IMR-90 (cell line): ENCODE data around the gene ITGB4. TPM values are rescaled to one million over a fixed set of nuclear protein-coding genes. Genes with fewer than 3 reads are reported as not detected.

Source experiments
- ATAC-seq: fragments of 200-7000 bp; cut with Tn5 transposase; 2 replicates; pipeline ENCODE4 v1.9.1; 2020; ENCODE audit warnings: low read depth, mild to moderate bottlenecking, moderate library complexity
- BruUV-seq: library from RNA; stranded (reverse); fragments of 400-500 nt; replicated peaks from 2 replicates; lab custom pipeline; 2021; lab: Mats Ljungman, UMichigan
- CTCF ChIA-PET: fragments of 300-600 bp; formaldehyde crosslinking; extraction: SDS; loops from one replicate; lab custom pipeline; 2021; ENCODE audit warnings: antibody characterized with exemption; lab: Yijun Ruan, JAX
- POLR2A ChIA-PET: fragments of 300-600 bp; sonication (Branson Sonifier 250); formaldehyde crosslinking; loops from one replicate; lab custom pipeline; 2022; ENCODE audit warnings: antibody characterized with exemption; ENCODE audit not compliant: unreplicated experiment; lab: Charles Lee
- DNase-seq: peaks from one replicate; pipeline ENCODE4 v3.0.0; 2013
- H2AFZ ChIP-seq: replicated peaks from 2 replicates; pipeline ENCODE3; 2013; ENCODE audit warnings: low read length, mild to moderate bottlenecking; ENCODE audit not compliant: poor library complexity
- H2AK5ac ChIP-seq: 2 replicates; pipeline ENCODE4 v1.6.1; 2013; ENCODE audit warnings: low read depth, low read length, inconsistent platforms
- H2AK9ac ChIP-seq: replicated peaks from 2 replicates; pipeline ENCODE3; 2013; ENCODE audit warnings: mild to moderate bottlenecking, low read depth, low read length, moderate library complexity; ENCODE audit not compliant: poor library complexity
- H2BK120ac ChIP-seq: 2 replicates; pipeline ENCODE4 v1.6.1; 2013; ENCODE audit warnings: low read depth, low read length, inconsistent platforms
- H2BK15ac ChIP-seq: 3 replicates; pipeline ENCODE4 v1.6.1; 2013; ENCODE audit warnings: low read depth, low read length, inconsistent platforms
- H2BK20ac ChIP-seq: 2 replicates; pipeline ENCODE4 v1.6.1; 2013; ENCODE audit warnings: low read depth, mild to moderate bottlenecking, inconsistent platforms, low read length, moderate library complexity
- H2BK5ac ChIP-seq: 2 replicates; pipeline ENCODE4 v1.6.1; 2013; ENCODE audit warnings: mild to moderate bottlenecking, low read depth, low read length, inconsistent platforms; ENCODE audit not compliant: poor library complexity, severe bottlenecking
- H3K14ac ChIP-seq: replicated peaks from 2 replicates; pipeline ENCODE4 v1.6.1; 2013; ENCODE audit warnings: low read depth, low read length, inconsistent platforms
- H3K18ac ChIP-seq: 2 replicates; pipeline ENCODE4 v1.6.1; 2013; ENCODE audit warnings: low read depth, low read length, control low read depth
- H3K23ac ChIP-seq: 2 replicates; pipeline ENCODE4 v1.6.1; 2013; ENCODE audit warnings: low read depth, low read length, inconsistent platforms
- H3K27ac ChIP-seq: 2 replicates; pipeline ENCODE4 v1.5.1; 2013; ENCODE audit warnings: mild to moderate bottlenecking, control low read depth, low read length; ENCODE audit not compliant: insufficient read depth
- H3K27me3 ChIP-seq: 2 replicates; pipeline ENCODE4 v1.6.1; 2013; ENCODE audit warnings: low read length; ENCODE audit not compliant: control insufficient read depth, insufficient read depth
- H3K36me3 ChIP-seq: 2 replicates; pipeline ENCODE4 v1.6.1; 2013; ENCODE audit warnings: low read length, mixed read lengths; ENCODE audit not compliant: control insufficient read depth, insufficient read depth
- H3K4ac ChIP-seq: 2 replicates; pipeline ENCODE4 v1.6.1; 2013; ENCODE audit warnings: low read depth, low read length, inconsistent platforms
- H3K4me1 ChIP-seq: 2 replicates; pipeline ENCODE4 v1.6.1; 2013; ENCODE audit warnings: low read length, mixed read lengths; ENCODE audit not compliant: control insufficient read depth, insufficient read depth
- H3K4me2 ChIP-seq: 2 replicates; pipeline ENCODE4 v1.6.1; 2013; ENCODE audit warnings: low read depth, mild to moderate bottlenecking, control low read depth, low read length, moderate library complexity
- H3K4me3 ChIP-seq: 2 replicates; pipeline ENCODE4 v1.5.1; 2013; ENCODE audit warnings: low read depth, mild to moderate bottlenecking, control low read depth, low read length, moderate library complexity; ENCODE audit not compliant: insufficient read depth
- H3K56ac ChIP-seq: 2 replicates; pipeline ENCODE4 v1.6.1; 2013; ENCODE audit warnings: low read length, inconsistent platforms; ENCODE audit not compliant: insufficient read depth; ENCODE audit errors: extremely low read depth
- H3K79me1 ChIP-seq, 2 experiments: 2 replicates each; pipeline ENCODE4 v1.6.1; 2013; ENCODE audit warnings: low read length in 2 of 2, inconsistent platforms in 1 of 2, low read depth in 1 of 2
- H3K9ac ChIP-seq: 2 replicates; pipeline ENCODE4 v1.6.1; 2013; ENCODE audit warnings: low read depth, low read length, control low read depth
- H3K9me1 ChIP-seq: 2 replicates; pipeline ENCODE4 v1.6.1; 2013; ENCODE audit warnings: low read length, inconsistent platforms; ENCODE audit not compliant: insufficient read depth
- H3K9me3 ChIP-seq: 2 replicates; pipeline ENCODE4 v1.6.1; 2013; ENCODE audit warnings: low read length; ENCODE audit not compliant: control insufficient read depth, insufficient read depth
- H4K20me1 ChIP-seq: 2 replicates; pipeline ENCODE4 v1.6.1; 2013; ENCODE audit warnings: low read length, inconsistent platforms; ENCODE audit not compliant: insufficient read depth
- H4K5ac ChIP-seq: 2 replicates; pipeline ENCODE4 v1.6.1; 2013; ENCODE audit warnings: mild to moderate bottlenecking, low read depth, low read length, control low read depth
- H4K8ac ChIP-seq, 2 experiments: 2 replicates each; pipeline ENCODE4 v1.6.1; 2013; ENCODE audit warnings: low read depth in 2 of 2, low read length in 2 of 2, control low read depth in 1 of 2, inconsistent platforms in 1 of 2
- H4K91ac ChIP-seq: 2 replicates; pipeline ENCODE4 v1.6.1; 2013; ENCODE audit warnings: low read depth, low read length, inconsistent platforms; ENCODE audit not compliant: insufficient read depth
- SMC3 ChIP-seq: fragments of 150-350 bp; IDR thresholded peaks from 2 replicates; pipeline ENCODE4 v1.6.1; 2016; ENCODE audit warnings: low read depth, mild to moderate bottlenecking, antibody characterized with exemption, low read length, moderate library complexity
- WGBS, 2 experiments: methylation state at CpG; one replicate each; pipeline versions ENCODE4 v1.1.5 to v1.1.7; 2013; ENCODE audit warnings: missing lambda C conversion rate in 2 of 2; ENCODE audit not compliant: insufficient read length in 1 of 2; ENCODE audit errors: extremely low coverage in 2 of 2; 5-methylcytosine and 5-hydroxymethylcytosine counted together
- dilution Hi-C: fragments of 300-500 bp; cut with HindIII; formaldehyde crosslinking; loops from one replicate; pipeline ENCODE4 v1.14.3; 2018; ENCODE audit warnings: low sequenced_read_pairs; ENCODE audit not compliant: unreplicated experiment
- in situ Hi-C: fragments of 300-500 bp; cut with MboI; formaldehyde crosslinking; loops from 3 replicates; pipeline ENCODE4 v1.14.3; 2019; ENCODE audit warnings: low sequenced_read_pairs, inconsistent platforms, mixed read lengths
- intact Hi-C: fragments of 100-400 bp; cut with micrococcal nuclease; formaldehyde crosslinking; loops from 2 replicates; pipeline ENCODE4 v1.10.0; 2022
- polyA plus RNA-seq, 3 experiments: library from polyadenylated mRNA; depleted of rRNA; stranded (reverse); fragments of >200 nt; gene quantifications; 2 replicates each; pipeline ENCODE4 v1.2.3, GENCODE V29; 2012; ENCODE audit warnings: low replicate concordance in 1 of 3
- total RNA-seq: library from RNA; depleted of rRNA; stranded (reverse); fragments of >200 nt; gene quantifications from 2 replicates; pipeline ENCODE4 v1.2.3, GENCODE V29; 2012
- TF ChIP-seq, protein P1 (sequence below): conservative IDR thresholded peaks from 2 replicates; pipeline ENCODE4 v1.5.1; 2012; ENCODE audit warnings: mild to moderate bottlenecking, low read depth, low read length, improper control_type of control experiment

ITGB4 gene
- total and polyA plus RNA-seq, 2 of the 4 experiments (the other 2 are of a cell fraction): under 0.01 to 0.27 TPM

DNA sequence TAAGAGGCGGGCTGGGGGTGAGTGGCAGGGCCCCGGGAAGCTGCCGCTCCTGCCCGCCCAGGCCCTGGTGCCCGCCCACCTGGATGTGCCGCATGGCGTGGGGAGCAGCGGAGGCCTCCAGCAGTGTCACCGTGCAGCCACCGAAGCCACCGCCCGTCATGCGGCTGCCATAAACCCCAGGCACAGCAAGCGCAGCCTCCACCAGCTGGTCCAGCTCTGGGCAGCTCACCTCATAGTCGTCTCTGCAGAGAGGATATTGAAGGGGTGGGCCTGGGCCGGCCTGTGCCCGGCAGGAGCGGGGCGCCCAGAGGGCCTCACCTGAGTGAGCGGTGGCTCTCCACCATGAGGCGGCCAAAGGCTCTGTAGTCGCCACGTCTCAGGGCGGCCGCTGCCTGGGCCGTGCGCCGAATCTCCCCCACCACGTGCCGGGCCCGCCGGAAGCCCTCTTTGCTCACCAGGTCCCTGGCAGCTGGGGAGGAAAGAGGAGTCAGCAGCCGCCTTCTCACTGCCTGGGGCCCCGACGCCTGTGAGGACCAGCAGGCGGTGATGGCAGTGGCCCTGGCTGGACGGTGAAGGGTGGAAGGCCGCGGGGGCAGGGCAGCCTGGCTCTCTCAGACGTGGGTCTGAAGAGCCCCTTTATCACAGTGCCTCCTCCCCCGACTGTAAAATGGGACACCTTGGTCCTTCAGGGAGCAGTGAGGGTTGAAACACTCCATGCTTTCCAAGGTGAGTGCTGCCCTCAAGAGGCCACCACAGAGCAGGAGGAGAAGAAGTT lies 37.1 kb downstream of the ITGB4 start:
- no peak overlapping the region for H3K56ac ChIP-seq
- no peak overlapping the region for H3K4ac ChIP-seq
- no peak overlapping the region for H3K4me2 ChIP-seq
- BruUV-seq: no TSS peak
- H4K8ac ChIP-seq: no peak overlapping the region
- 95% methylated on average over 10 of the region's 41 CpGs; no CpG with 5 or more reads in 1 of the 2 experiments for WGBS, 2 experiments
- ATAC-seq: no peak
- in situ Hi-C loops: no loop called here
- no peaks in the 10 kb centered on the region for H4K20me1 ChIP-seq
- dilution Hi-C loops: no loop called here
- ChIA-PET POLR2A (no interaction called here), CTCF (no interaction called here)
- no peaks in the 10 kb centered on the region; the same call in 1 of the 2 replicates for H3K27me3 ChIP-seq
- H2BK15ac ChIP-seq: no peak overlapping the region
- no peak overlapping the region for H2BK120ac ChIP-seq
- peaks cover 6% of the 10 kb centered on the region for H3K4me1 ChIP-seq
- TF ChIP-seq SMC3: no peak
- TF ChIP-seq, protein P1, sequence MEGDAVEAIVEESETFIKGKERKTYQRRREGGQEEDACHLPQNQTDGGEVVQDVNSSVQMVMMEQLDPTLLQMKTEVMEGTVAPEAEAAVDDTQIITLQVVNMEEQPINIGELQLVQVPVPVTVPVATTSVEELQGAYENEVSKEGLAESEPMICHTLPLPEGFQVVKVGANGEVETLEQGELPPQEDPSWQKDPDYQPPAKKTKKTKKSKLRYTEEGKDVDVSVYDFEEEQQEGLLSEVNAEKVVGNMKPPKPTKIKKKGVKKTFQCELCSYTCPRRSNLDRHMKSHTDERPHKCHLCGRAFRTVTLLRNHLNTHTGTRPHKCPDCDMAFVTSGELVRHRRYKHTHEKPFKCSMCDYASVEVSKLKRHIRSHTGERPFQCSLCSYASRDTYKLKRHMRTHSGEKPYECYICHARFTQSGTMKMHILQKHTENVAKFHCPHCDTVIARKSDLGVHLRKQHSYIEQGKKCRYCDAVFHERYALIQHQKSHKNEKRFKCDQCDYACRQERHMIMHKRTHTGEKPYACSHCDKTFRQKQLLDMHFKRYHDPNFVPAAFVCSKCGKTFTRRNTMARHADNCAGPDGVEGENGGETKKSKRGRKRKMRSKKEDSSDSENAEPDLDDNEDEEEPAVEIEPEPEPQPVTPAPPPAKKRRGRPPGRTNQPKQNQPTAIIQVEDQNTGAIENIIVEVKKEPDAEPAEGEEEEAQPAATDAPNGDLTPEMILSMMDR: 0 out of 2 replicates have a peak, but pooled peaks have one; percentile 10
- no peaks in the 10 kb centered on the region for H3K9me3 ChIP-seq
- no peak overlapping the region for H2AK5ac ChIP-seq
- H2BK5ac ChIP-seq: no peak overlapping the region
- H2AK9ac ChIP-seq: peak overlapping the region; percentile 55
- H3K9me1 ChIP-seq: peaks cover 5% of the 10 kb centered on the region; the same call in 1 of the 2 replicates
- no peak overlapping the region for H3K4me3 ChIP-seq
- DNase-seq: no peak
- no peak overlapping the region for H3K27ac ChIP-seq
- no peak overlapping the region for H4K5ac ChIP-seq
- H2BK20ac ChIP-seq: no peak overlapping the region
- H3K14ac ChIP-seq: no peak overlapping the region
- H4K91ac ChIP-seq: no peak overlapping the region
- H3K18ac ChIP-seq: no peak overlapping the region
- H3K9ac ChIP-seq: no peak overlapping the region
- no peak overlapping the region for H3K23ac ChIP-seq
- H2AFZ ChIP-seq: no peak overlapping the region
- intact Hi-C loops: no loop called here
- H3K79me1 ChIP-seq: peaks cover 4% of the 10 kb centered on the region in 2 experiments; a peak in 2 of 4 replicates
- H3K36me3 ChIP-seq: no peaks in the 10 kb centered on the region
